HUDEP-2 (cell line): ENCODE measurements around the gene SPTB.

ENCODE experiments used
- DNase-seq, 76 experiments: peaks; one replicate each; lab custom pipeline; 2025; ENCODE audit not compliant: unreplicated experiment in 76 of 76; lab: John Stamatoyannopoulos, UW

The SPTB gene

DNA sequence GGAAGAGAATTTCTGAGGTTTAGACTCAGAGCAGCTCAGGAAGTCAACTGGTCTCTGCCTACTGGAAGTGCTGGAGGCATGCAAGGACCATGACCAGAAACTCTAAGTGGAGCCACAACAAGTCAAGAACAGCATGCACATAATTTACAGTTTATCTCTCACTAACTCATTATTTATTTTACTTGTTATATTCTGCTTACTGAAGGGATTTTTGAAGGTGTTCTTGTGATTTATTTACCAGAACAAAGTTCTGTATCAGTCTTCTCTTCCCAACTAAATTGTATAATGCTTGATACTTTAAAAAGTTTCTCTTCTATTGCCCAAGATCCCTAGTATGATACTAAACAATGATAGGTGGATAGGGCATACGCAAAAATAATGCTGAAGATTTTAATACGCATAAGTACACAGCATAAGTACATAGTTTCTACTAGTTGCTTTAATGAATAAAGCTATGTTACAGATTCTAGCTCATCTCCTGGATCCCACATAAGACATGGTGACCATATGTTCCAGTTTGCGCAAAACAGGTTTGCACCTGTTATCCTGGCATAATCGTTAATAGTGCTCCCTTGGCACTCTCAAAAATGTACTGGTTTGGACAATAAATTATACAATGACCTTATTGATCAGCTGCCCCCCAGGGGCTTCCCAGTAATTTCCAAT, 11.6 kb upstream of the SPTB start:
- no peak for DNase-seq

DNA sequence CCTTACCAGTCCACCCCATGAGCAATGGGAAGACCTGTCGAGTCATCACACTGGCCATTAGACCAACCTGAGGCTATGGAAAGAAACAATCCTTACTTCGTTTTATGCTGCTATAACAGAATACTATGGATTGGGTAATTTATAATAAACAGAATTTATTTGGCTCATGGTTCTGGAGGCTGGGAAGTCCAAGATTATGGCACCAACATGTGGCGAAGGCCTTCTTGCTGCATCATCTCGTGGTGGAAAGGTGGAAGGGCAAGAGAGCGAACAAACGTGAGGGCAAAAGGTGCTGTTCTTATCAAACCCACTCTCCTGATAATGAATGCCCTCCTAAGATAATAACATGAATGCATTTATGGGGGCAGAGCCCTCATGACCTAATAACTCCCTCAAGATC, 9.6 kb upstream of the SPTB start:
- no peak for DNase-seq

DNA sequence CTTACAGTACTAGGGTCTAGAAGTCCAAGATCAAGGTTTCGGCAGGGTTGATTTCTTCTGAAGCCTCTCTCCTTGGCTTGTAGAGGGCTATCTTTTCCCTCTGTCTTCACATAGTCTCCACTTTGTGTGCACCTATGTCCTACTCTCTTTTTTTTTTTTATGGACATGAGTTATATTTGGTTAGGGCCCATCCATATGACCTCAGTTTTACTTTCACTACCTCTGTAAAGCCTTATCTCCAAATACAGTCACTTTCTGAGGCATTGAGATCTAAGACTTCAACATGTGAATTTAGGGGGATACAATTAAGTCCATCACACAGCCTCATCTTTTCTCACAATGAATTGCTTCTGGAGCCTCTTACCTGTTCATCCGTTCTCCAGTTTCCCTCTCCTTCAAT, 5.9 kb upstream of the SPTB start:
- peak in 5 of 76 experiments; percentile 10 to 29 (median 19) for DNase-seq

DNA sequence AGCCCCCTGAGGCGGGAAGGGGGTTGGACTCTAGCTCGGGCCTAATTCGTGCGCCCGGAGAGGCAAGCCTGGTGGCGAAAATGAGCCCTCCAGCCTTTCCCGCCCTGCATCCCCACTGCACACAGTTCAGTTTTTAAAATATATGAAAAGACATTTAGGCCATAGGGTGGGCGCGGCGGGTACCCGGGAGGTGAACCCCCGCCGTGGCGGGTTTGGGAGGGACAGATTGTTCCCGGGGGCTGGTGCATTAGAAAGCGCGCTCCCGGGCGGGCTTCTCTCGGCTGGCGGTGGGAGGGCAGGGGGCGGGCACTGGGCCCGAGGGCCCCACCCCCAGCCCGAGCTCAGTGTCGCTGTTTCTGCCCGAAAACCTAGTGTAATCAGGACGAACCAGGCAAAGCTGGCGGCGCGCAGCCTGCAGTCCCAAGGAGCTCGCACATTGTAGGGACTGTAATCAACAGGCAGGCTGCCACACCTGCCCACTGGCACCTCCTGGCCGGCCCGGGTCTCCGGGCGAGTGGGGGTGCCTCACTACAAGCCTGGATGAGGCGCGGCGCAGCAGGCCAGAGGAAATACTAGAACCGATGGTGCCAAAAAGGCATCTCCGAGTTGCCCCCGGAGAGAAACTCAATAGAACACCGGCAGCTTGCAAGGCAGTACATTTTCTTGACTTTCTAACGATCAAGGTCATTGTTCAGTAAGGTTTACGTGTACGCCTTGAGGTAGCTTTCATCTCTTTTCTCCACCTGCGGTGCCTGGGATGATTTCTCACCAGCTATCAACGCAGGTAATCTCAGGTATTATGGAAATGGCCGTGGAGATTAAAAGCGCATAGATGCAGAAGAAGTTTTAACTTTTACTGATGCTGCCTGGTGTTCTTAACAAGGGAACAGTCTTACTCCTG, 764 bp upstream of the SPTB start:
- peak in 74 of 76 experiments; percentile 30 to 95 (median 82) for DNase-seq

DNA sequence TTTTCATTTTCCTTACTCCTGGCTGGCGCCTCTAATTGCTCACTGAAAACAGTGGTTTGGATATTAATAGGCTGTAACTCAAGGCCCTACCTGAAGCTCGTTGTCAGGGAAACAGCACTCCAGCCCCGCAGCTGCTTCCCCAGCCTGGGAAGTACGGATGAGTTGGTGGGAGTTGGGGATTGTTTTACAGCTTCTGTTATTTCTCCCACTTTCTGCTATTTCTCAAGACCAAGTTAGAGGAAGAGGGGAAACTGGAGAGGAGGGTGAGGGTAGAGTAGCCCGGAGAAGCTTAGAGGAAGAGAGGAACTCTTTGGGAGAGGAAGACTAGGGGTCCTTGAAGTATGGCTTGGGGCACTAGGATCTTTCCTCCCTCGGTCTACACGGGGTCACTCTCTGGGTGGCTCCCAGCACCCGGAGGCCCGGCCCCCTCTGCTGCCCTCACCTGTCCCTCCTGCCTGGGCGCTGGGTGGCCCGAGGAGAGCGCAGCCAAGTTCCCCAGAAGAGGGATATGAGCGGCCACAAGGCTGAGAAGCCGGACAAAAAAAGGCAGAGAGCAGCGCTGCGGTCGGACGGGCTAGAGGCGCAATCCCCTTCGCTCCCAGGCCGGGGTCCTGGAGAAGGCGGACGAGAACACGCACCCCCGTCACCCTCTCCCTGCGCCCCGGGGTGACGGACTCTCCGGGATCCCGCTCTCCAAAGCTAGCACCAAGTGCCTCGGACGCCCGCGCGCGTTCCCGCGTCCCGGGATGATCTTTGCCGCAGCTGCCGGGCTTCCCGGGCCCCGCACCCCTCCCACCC, 671 bp downstream of the SPTB start:
- peak in 9 of 76 experiments; percentile 26 to 62 (median 47) for DNase-seq

DNA sequence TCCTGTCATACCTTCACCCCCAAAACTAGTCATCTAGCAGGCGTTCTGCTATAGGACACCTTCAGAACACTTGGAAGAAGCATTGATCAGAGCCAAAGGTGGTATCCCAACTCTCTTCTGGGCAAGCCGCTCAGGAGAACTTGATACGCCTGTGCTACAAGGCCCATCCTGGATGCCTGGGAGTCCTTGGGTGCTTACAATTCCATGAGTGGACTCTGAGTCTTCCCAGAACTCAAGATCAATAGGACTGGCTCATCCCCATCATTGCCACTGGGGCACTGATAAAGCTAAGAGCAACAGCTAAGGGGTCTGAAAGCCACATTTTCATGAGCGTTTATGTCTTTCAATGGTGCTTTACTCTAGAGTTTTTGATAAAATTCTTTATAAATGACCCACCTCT, 1.9 kb downstream of the SPTB start:
- DNase-seq = peak in 8 of 76 experiments; percentile 15 to 41 (median 20)

DNA sequence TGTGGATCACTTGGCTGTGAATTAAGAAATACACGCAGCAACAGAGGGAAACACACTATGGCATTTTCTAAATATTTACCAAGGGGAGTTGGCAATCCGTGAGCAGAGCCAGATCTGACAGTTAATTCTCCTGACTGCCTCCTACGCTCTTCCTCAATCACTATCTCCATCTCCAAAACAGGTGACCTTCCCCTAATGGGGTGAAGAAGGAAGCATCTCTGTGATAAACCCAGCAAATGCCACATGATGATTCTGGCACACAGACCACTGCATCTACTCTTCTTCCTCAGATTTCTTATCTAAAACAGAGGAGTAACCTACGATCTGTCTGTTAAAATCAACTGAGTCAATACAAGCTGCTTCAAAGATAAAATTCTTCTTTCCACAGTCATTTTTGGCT, 4.4 kb downstream of the SPTB start:
- DNase-seq = peak in 31 of 76 experiments; percentile 9 to 74 (median 31)

DNA sequence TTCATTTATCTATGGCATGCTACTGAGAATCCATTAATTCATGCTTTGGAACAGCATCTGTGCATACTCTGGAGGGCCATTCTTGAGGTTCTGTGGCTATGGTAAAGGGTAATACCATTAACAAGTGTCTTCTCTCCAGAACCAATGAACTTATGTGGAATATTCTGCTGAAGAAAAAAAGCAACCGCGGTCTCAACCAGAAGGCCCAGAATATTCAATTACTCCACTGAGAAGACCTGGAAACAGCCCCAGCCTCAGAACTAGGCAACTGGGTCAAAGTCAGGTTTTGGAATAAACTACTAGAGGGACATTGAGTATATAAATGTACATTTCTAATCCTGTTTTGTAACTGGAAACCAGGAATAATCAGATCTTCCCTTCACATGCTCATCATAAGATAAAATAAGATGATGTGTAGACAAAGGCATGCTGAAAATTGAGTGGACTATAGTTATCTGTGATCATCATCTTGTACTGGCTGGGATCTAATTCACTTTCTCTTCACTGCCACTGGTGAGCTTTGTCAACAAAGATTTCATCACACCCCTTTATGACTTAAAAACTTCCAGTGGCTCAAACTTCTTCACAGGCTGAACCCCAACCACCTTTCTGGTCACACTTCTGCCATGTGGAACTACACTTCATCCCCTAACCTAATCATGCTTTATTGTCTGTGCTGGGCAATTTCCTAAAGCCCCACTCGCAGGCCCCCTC, 6.0 kb downstream of the SPTB start:
- DNase-seq = no peak

DNA sequence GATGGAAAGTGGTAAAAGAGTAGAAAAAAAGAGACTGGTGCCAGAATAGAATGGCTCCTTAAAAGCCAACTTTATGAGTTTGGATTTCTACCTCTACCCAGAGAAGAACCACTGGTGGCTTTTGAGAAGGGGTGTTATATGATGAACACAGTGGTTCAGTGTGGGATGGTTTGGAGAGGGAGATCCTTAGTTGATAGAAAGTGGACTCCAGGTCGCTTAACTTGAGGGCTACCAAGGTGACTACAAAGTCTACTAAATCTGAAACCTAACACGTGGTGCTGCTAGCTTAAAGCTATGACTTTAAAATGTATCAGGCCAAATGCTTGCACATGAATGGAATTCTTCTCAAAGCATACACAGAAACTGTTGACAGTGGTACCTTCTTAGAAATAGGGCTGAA, 8.4 kb downstream of the SPTB start:
- no peak for DNase-seq

DNA sequence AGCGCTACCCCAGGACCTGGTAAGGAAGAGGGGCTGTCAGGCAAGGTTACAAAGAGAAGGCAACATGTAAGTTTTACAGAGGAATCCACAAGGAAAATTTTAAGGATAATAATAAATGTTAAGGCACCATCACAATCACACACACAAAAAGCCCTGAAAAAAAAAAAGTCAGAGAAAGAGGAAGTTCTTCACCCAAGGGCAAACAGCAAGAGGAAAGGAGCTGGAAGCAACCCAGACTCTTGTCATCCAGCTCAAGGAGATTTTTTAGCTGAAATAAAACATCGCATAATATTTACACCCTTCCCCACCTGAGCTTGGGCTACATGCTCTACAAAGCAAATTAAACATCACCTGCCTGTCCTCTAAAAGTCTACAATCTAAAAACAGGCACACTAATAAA, 9.5 kb downstream of the SPTB start:
- peak in 7 of 76 experiments; percentile 5 to 26 (median 22) for DNase-seq

DNA sequence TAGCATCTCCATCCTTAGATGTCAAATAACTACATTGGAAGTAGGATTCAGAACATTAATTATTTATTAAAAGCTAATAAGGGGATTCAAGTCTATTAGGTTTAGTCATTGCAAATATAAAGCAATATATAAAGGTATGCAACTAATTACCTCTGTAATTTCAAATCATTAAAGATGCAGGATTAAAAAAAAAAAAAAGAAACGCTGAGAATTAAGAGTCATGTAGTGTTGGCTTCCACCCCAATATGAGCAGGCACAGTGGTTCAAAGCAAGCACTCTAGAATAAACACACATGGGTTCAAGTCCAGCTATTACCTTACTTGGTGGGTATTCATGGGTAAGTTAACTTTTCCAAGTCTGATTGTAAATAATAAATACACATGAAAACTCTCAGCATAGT, 10.9 kb downstream of the SPTB start:
- no peak for DNase-seq

DNA sequence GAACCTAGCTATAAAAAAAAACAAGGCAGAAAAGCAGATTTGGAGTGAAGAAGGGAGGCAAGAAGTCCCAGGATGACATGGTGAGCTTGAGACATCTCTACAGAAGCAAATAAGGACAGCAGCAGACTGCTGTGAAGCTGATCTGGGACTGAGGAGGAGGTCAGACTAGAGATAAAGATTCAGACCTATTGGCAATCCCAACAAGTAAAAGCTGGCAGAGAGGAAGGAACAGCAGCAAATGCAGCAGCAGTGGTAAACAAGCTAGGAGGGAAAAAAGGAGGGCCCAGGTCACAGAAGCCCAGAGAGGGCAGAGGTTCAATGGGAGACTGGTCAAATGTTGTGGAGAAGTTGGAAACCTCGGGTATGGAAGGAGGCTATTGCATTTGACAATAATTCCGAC, 11.3 kb downstream of the SPTB start:
- peak in 1 of 76 experiments; percentile 7 for DNase-seq

DNA sequence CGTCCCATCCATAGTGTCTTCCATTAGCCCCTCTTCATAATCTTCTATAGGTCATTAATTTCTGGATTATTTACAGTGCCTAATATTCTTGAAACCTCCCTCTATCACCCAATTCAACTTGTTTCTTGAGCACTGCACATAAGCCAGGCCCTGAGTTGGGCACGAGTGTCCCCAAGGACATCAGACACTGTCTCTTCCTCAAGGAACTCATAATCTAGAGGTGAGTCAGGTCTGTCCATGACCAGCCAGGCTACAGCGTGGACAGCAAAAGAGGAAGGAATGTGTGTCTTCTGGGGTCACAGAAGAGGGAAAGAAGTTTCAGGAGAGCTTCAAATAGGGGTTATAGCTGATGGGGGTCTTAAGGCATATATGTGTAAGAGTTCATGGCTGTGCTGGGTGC, 12.5 kb downstream of the SPTB start:
- no peak for DNase-seq

DNA sequence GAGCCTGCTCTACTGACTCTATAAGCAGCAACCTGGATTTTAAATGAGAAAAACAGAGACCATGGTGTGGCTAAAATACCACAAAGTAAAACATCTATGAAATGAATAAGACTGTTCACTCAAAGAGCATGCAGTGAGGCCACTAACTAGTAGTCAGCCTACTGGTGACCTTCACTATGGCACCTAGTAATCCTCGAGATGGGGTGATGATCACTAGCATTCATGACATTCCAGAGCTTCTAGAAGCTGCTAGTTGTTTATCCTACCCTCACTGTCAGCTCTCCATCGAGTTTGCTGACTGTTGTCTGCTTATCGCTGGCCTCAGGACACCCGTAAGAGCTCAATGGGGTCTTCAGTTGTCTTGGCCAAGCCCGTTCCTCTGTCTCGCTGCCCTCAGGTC, 13.7 kb downstream of the SPTB start:
- no peak for DNase-seq

DNA sequence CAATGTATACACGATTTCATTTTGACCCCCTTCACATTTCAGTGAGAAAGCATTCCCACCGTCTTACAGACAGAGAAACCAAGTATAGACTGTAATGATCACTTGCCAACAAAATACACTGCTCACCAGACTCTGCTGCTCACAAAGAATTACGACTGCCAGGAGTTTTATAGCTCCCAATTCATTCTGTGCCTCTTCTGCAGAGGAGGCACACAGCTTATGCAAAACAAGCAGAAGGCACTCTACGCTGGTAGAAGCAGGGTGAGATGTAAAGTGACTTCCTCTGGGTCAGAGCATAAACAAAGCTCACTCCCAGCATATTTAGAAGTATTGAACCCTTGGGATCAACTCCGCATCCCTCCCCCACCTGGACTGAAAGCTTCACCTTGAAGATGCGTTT, 14.6 kb downstream of the SPTB start:
- no peak for DNase-seq

DNA sequence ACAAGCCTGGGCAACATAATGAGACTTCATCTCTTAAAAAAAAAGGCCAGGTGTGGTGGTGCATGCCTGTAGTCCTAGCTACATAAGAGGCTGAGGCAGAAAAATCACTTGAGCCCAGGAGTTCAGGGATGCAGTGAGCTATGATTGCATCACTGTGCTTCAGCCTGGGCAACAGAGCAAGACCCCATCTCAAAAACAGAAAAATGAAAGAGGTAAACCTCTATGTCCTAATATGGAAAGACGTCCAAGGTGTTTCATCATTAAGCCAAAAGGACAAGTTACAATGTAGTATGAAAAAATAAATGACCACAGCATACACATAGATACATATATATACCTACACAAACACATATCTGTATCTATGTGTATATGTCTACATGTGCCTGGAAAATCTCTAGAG, 15.4 kb downstream of the SPTB start:
- DNase-seq = no peak

DNA sequence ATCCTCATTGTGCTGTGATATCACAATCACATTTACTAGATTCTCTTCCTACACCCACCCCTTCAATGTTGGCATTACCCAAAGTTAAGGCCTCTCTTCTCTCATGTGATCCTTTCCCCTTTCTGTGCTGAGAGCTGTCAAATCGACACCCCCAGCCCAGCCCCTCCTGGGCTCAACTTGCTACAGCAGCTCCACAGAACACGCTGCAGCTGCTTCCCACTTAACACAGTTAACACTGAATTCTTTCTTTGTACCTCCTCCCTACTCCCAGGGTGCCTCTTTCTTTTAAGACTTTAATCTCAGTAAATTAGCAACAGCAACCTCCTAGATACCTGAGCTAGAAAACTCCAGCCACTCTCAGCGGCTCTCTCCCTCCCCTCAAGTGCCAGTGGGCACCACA, 17.8 kb downstream of the SPTB start:
- DNase-seq = no peak

DNA sequence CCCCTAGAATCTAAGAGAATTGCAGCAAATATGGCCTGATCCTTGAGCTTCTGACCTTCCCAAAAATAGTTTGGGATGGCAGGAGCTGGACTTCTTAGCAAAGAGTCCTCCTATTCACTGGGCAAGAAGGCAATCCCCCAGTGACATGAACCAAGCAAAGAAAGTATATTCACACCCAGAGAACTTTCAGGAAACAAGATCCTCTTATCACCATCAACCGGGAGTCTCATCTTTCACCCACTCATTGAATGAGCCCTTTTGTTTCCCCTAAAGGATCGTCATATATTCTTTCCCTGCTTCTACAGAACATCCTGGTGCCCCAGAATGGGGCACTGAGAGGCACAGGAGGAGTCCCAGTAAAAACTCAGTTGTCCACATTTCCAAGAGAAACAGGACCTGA, 19.7 kb downstream of the SPTB start:
- peak in 2 of 76 experiments; percentile 17 to 18 for DNase-seq

DNA sequence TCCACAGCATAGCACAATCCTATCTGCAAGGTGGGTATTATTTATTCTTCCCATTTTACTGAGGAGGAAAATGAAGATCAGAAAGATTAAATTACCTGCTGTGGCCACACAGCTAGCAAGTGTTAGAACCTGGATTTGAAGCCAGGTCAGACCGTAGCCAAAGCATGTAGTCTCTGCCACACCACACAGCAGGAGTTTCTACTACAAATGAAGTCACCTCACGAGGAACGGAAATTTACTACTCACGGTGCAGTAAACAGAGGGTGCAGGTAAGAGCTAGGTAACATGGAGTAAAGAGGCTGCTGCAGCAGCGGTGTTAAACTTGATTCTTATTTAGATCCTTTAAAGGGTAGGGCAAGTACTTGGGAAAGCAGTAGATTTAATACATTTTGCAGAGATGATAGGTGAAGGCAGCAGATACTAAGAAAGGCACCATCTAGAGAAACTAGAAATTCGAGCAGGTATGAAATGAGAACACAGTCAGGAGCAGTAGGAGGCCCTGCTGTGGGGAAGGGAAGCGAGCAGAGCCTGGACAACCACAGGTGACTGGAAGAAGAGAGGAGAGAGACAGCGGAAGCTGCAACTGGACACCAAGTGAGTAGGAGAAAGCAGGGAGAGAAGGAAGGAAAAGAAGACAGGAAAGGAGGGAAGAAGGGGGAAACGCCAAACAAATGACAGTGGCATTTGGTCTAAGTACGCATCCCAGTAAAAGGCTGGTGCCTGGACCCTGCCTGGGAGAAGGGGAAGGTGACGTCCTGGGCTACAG, 21.5 kb downstream of the SPTB start:
- no peak for DNase-seq
